ENCODE data around the gene VANGL2.

DNA sequence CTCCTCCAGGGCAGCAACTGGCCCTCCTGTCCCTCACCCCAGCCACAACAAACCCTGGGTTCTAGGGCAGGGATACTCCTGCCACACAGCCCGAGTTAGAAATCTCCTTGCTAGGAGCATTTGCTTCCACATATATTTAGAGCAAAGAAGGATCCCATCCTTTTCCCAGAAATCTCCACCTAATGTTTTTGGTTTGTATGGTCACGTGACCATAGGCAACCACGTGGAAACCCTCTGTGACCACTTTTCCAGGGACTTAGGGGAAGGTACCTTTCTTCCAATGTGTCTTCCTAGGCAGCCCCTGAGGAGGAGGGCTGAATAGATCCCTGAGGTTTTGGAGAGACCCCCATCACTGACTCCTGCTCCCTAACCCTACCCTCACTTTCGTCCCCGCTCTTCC, 25.5 kb downstream of the VANGL2 start:
- TF ChIP-seq, protein P1, sequence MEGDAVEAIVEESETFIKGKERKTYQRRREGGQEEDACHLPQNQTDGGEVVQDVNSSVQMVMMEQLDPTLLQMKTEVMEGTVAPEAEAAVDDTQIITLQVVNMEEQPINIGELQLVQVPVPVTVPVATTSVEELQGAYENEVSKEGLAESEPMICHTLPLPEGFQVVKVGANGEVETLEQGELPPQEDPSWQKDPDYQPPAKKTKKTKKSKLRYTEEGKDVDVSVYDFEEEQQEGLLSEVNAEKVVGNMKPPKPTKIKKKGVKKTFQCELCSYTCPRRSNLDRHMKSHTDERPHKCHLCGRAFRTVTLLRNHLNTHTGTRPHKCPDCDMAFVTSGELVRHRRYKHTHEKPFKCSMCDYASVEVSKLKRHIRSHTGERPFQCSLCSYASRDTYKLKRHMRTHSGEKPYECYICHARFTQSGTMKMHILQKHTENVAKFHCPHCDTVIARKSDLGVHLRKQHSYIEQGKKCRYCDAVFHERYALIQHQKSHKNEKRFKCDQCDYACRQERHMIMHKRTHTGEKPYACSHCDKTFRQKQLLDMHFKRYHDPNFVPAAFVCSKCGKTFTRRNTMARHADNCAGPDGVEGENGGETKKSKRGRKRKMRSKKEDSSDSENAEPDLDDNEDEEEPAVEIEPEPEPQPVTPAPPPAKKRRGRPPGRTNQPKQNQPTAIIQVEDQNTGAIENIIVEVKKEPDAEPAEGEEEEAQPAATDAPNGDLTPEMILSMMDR (IDR thresholded peaks at IDR 0.05; ENCODE audit: poor library complexity, severe bottlenecking): no peak
- TF ChIP-seq, protein P2, sequence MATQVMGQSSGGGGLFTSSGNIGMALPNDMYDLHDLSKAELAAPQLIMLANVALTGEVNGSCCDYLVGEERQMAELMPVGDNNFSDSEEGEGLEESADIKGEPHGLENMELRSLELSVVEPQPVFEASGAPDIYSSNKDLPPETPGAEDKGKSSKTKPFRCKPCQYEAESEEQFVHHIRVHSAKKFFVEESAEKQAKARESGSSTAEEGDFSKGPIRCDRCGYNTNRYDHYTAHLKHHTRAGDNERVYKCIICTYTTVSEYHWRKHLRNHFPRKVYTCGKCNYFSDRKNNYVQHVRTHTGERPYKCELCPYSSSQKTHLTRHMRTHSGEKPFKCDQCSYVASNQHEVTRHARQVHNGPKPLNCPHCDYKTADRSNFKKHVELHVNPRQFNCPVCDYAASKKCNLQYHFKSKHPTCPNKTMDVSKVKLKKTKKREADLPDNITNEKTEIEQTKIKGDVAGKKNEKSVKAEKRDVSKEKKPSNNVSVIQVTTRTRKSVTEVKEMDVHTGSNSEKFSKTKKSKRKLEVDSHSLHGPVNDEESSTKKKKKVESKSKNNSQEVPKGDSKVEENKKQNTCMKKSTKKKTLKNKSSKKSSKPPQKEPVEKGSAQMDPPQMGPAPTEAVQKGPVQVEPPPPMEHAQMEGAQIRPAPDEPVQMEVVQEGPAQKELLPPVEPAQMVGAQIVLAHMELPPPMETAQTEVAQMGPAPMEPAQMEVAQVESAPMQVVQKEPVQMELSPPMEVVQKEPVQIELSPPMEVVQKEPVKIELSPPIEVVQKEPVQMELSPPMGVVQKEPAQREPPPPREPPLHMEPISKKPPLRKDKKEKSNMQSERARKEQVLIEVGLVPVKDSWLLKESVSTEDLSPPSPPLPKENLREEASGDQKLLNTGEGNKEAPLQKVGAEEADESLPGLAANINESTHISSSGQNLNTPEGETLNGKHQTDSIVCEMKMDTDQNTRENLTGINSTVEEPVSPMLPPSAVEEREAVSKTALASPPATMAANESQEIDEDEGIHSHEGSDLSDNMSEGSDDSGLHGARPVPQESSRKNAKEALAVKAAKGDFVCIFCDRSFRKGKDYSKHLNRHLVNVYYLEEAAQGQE (IDR thresholded peaks at IDR 0.05; ENCODE audit: borderline replicate concordance): no peak

Measured in neural cell (in vitro differentiated cells).